Measurements from ENCODE around the gene PPARA.

GRCh38 chr22:46103181-46103580 is 47.1 kb upstream of the PPARA start:
- TF ChIP-seq CTCF (IDR thresholded peaks at IDR 0.05; ENCODE audit: insufficient read depth, low read depth, low read length) (no peak), EZH2 (IDR thresholded peaks at IDR 0.05; ENCODE audit: insufficient read depth, low read length) (no peak)

Measured in astrocyte (in vitro differentiated cells and primary cell).